ENCODE results near the gene RAB3C.

- TF ChIP-seq POLR2AphosphoS5 (IDR thresholded peaks at IDR 0.05) (no peak), POLR2A (IDR thresholded peaks at IDR 0.05) (no peak), CTCF (IDR thresholded peaks at IDR 0.05) (peak in 5 of 6 experiments; percentile 34 to 62 (median 45))
Measured at GRCh38 chr5:58849921-58850667, 267.2 kb downstream of the RAB3C start.
